PFSK-1 (cell line): ENCODE data around the gene SPOCD1.

Experiments used
- FOXP2 ChIP-seq: optimal IDR thresholded peaks from 2 replicates; pipeline ENCODE3; 2011; ENCODE audit warnings: borderline replicate concordance, control low read depth, inconsistent platforms; ENCODE audit not compliant: insufficient read depth; ENCODE audit errors: extremely low read length, extremely low read depth
- POLR2AphosphoS5 ChIP-seq: IDR thresholded peaks from 2 replicates; pipeline ENCODE4 v1.6.1; 2012; ENCODE audit warnings: low read depth, mild to moderate bottlenecking, control low read depth, low read length, moderate library complexity
- REST ChIP-seq, 2 experiments: IDR thresholded peaks; 2 replicates each; pipeline versions ENCODE4 v1.6.1 to v1.8.0; 2011 to 2012; ENCODE audit warnings: low read depth in 2 of 2, low read length in 2 of 2, control low read depth in 1 of 2, inconsistent platforms in 1 of 2, mild to moderate bottlenecking in 1 of 2, moderate library complexity in 1 of 2; ENCODE audit not compliant: insufficient read depth in 1 of 2
- SIN3A ChIP-seq: IDR thresholded peaks from 2 replicates; pipeline ENCODE4 v1.6.1; 2012; ENCODE audit warnings: mild to moderate bottlenecking, low read length, moderate library complexity, borderline replicate concordance; ENCODE audit not compliant: insufficient read depth
- TAF1 ChIP-seq: IDR thresholded peaks from 2 replicates; pipeline ENCODE4 v1.6.1; 2012; ENCODE audit warnings: low read length, control low read depth, borderline replicate concordance; ENCODE audit not compliant: insufficient read depth

Gene SPOCD1

GRCh38 chr1:31764312-31765040, 51.3 kb downstream of the SPOCD1 start, which contains the start of gene ADGRB2:
TSS of gene ADGRB2 (minus strand) at chr1:31764340. CDS start at chr1:31757221, 7,119 bp downstream.
- TF ChIP-seq POLR2AphosphoS5, result no peak
- no peak for TF ChIP-seq TAF1
- no peak for TF ChIP-seq FOXP2
- TF ChIP-seq REST (IDR thresholded peaks at IDR 0.05; ENCODE audit: insufficient read depth in 1 of 2, low read depth in 2 of 2, low read length in 2 of 2), result no peak
- TF ChIP-seq SIN3A, result no peak

- TF ChIP-seq TAF1 (no peak), REST (IDR thresholded peaks at IDR 0.05; ENCODE audit: insufficient read depth in 1 of 2, low read depth in 2 of 2, low read length in 2 of 2) (no peak), FOXP2 (no peak), SIN3A (no peak), POLR2AphosphoS5 (no peak)
Observed at GRCh38 chr1:31763671-31764311, 52.0 kb downstream of the SPOCD1 start.

GRCh38 chr1:31762726-31763670, 52.8 kb downstream of the SPOCD1 start:
- no peak for TF ChIP-seq REST (IDR thresholded peaks at IDR 0.05; ENCODE audit: insufficient read depth in 1 of 2, low read depth in 2 of 2, low read length in 2 of 2)
- peak; percentile 9 for TF ChIP-seq FOXP2

- TF ChIP-seq FOXP2 (no peak), SIN3A (no peak), POLR2AphosphoS5 (no peak), REST (IDR thresholded peaks at IDR 0.05; ENCODE audit: insufficient read depth in 1 of 2, low read depth in 2 of 2, low read length in 2 of 2) (no peak), TAF1 (no peak)
Observed at GRCh38 chr1:31762323-31762722, 53.5 kb downstream of the SPOCD1 start.
